ENCODE data around the gene ACAD9.
A peak's percentile ranks its signal among the peaks of the same experiment; 100 is the strongest.
"Not testable (repeated sequence)": the region's sequence is repeated elsewhere in the genome, so short reads cannot be mapped to it uniquely, and the experiment has no call there.

Gene ACAD9

DNA sequence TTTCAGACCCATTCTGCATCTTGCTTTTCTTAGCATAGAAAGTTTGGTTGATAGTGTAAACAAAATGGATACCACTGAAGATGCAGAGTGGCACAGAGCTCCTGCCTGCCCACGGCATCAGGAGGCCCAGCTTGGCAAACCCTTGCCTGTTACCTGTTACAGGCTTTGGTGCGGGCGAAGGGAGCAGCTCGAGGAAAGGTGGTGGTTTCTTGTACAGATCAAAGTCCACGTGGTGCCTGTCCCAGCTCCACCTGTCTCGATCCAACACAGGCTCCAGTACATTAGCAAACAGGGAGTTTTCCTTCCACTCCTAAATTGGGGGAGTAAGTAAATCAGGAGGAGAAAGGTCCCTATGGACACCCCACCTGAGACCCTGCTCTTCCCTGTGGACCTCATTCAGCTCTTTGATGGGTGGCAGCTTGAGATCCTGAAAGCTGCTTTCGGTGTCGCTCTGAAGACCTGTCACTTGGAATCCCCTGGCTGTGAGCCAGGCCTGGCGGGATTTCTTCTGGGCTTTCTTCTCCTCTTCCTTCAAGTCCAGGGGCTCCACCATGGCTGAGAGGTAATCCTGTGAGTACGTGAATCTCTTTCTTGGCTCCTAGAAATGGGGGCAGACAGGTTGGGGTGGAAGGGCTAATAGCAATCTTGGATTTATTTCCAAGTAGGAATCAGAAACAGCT lies 35.7 kb downstream of the ACAD9 start:
- TF ChIP-seq CTCF (conservative IDR thresholded peaks at IDR 0.05; ENCODE audit: low read length) = no peak
- no peak for DNase-seq (ENCODE audit: low read depth)
- H3K4me3 ChIP-seq (ENCODE audit: low read length) = no peak overlapping the region

DNA sequence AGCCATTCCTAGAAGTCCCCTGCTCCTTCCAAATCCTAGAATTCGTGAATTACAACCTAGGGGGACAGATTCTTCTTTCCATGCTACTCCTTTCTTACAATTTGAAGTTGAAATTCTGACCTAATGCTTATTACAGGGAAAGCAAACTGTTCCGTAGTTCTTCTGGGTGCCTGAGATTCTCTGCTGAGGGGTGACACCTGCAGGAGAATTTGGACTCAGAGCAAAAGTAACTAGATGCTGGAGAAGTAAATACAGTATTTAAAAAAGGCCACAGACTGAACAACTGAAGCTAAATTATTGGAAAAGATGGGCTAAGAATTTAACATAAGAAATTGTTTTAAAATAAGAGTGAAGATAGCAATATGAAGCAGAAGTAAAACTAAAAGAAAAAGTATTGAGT lies 37.9 kb downstream of the ACAD9 start:
- peak; percentile 5 for DNase-seq (ENCODE audit: low read depth)
- TF ChIP-seq CTCF (conservative IDR thresholded peaks at IDR 0.05; ENCODE audit: low read length) = 0 out of 2 replicates have a peak, but pooled peaks have one; percentile 8

DNA sequence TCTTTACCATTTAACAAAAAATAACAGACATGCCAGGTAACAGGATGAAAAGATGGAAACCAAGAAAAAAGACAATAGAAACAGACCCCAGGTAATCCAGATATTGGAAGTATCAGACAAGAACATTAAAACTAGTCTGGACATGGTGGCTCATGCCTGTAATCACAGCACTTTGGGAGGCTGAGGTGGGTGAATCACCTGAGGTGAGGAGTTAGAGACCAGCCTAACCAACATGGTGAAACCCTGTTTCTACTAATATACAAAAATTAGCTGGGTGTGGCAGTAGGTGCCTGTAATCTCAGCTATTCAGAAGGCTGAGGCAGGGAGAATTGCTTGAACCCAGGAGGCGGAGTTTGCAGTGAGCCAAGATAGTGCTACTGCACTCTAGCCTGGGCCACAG lies 40.6 kb downstream of the ACAD9 start:
- H3K4me3 ChIP-seq (ENCODE audit: low read length) = no peak overlapping the region
- no peak for TF ChIP-seq CTCF (conservative IDR thresholded peaks at IDR 0.05; ENCODE audit: low read length)
- DNase-seq (ENCODE audit: low read depth) = no peak

More for the DNA sequence above, 37.9 kb downstream of the ACAD9 start:
- H3K4me3 ChIP-seq (ENCODE audit: low read length) = no peak overlapping the region

- no peak for DNase-seq (ENCODE audit: low read depth)
- H3K4me3 ChIP-seq (ENCODE audit: low read length) = no peak overlapping the region
- no peak for TF ChIP-seq CTCF (conservative IDR thresholded peaks at IDR 0.05; ENCODE audit: low read length)
Measured at GRCh38 chr3:128922804-128923459, 43.5 kb downstream of the ACAD9 start.

DNA sequence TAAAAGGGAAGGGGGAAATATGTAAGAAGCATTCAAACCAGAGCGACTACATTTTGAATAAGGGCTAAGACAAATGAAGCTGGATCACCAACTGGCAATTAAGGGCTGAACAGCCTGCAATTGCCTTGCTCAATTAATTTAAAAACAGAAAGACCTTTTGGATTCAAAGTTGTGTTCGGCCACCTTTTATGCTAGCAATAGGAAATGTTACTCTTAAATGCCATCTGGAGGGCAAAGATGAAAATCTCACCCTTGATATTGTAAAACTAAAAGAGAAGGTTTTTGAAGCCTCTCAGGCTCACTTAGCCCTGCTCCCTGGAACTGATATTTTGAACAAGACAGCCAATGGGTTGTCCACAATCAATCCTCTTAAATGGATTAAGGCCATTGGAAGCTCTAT lies 44.2 kb downstream of the ACAD9 start:
- H3K4me3 ChIP-seq (ENCODE audit: low read length) = no peak overlapping the region
- no peak for DNase-seq (ENCODE audit: low read depth)
- no peak for TF ChIP-seq CTCF (conservative IDR thresholded peaks at IDR 0.05; ENCODE audit: low read length)

DNA sequence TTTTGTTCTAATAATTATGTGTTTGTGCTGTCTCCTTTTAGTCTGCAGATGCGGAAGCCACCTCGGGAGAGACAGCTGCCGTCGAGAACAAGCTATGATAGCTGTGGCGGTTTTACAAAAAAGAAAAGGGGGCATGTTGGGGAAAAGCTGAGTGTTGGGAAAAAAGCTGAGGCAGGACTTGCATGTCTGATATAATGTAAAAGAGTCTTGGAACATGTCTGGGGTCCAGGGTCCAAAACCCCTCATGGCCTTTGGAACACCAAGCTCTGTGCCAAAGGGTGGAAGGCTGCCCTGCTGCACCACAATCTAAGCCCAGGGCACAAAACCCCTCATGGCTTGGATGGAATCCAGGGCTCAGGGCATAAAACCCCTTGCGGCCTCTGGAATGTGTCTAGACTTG lies 44.6 kb downstream of the ACAD9 start:
- DNase-seq (ENCODE audit: low read depth); H3K4me3 ChIP-seq (ENCODE audit: low read length): not testable (repeated sequence)

- no peak for TF ChIP-seq CTCF (conservative IDR thresholded peaks at IDR 0.05; ENCODE audit: low read length)
- DNase-seq (ENCODE audit: low read depth) = no peak
- no peak overlapping the region for H3K4me3 ChIP-seq (ENCODE audit: low read length)
Measured at GRCh38 chr3:128929364-128929763, 49.9 kb downstream of the ACAD9 start.
